Gastrocnemius medialis (tissue), 4 donors: ENCODE results near the gene CDS2.

Source experiments
- CTCF ChIP-seq, 5 experiments: fragments of 450-650 bp in 3 of 5; fragments of 200-600 bp in 2 of 5; sonication (generic) in 2 of 5; IDR thresholded peaks in 4 of 5; conservative IDR thresholded peaks in 1 of 5; 1 replicate in 4 of 5; 2 replicates in 1 of 5; pipeline ENCODE4 v1.5.1; 2016 to 2019; ENCODE audit warnings: antibody characterized with exemption in 5 of 5, mild to moderate bottlenecking in 3 of 5, moderate library complexity in 3 of 5
- POLR2A ChIP-seq, 2 donors: fragments of 450-650 bp; IDR thresholded peaks; one replicate each; pipeline ENCODE4 v1.6.1; 2017; ENCODE audit warnings: antibody characterized with exemption in 2 of 2, mild to moderate bottlenecking in 2 of 2, moderate library complexity in 2 of 2

GRCh38 chr20:5109276-5109675 lies 17.5 kb upstream of the CDS2 start:
- no peak for TF ChIP-seq POLR2A (IDR thresholded peaks at IDR 0.05)
- TF ChIP-seq CTCF (IDR thresholded peaks at IDR 0.05 in 4 of 5, conservative IDR thresholded peaks at IDR 0.05 in 1 of 5) = no peak
